Adipose tissue (tissue), 3 donors: ENCODE data around the gene FAM90A1. TPM values are rescaled to one million over a fixed set of nuclear protein-coding genes. Genes with fewer than 3 reads are reported as not detected.
"Not testable (repeated sequence)": the region's sequence is repeated elsewhere in the genome, so short reads cannot be mapped to it uniquely, and the experiment has no call there.

Source experiments
- H3K27ac ChIP-seq: one replicate; pipeline ENCODE4 v1.5.1; 2013; ENCODE audit warnings: low read depth, low read length
- WGBS, 3 donors: extraction: QIAGEN DNeasy Blood & Tissue Kit; methylation state at CpG; one replicate each; pipeline ENCODE4 v1.1.7; 2013; 5-methylcytosine and 5-hydroxymethylcytosine counted together
- polyA plus RNA-seq, 3 donors: library from polyadenylated mRNA; stranded (reverse); fragments of 200-250 nt; gene quantifications; one replicate each; pipeline ENCODE4 v1.2.3, GENCODE V29; 2013
- donor health status: healthy with polysubstance abuse.
- donor health status: Bipolar disorder and iron deficiency.
- donor health status: healthy.

The FAM90A1 gene
- polyA plus RNA-seq, 3 donors = 0.09 to 0.59 TPM; not detected in 1

- H3K27ac ChIP-seq = not testable (repeated sequence)
- WGBS, 3 donors = 90 to 95% (median 91%) methylated on average over 22 to 26 of the region's 26 CpGs
Measured at GRCh38 chr12:8235316-8236157, 8.1 kb upstream of the FAM90A1 start.

GRCh38 chr12:8234746-8235145 is 7.3 kb upstream of the FAM90A1 start:
- not testable (repeated sequence) for H3K27ac ChIP-seq
- 57 to 79% (median 75%) methylated on average over 7 of the region's 7 CpGs for WGBS, 3 donors

DNA sequence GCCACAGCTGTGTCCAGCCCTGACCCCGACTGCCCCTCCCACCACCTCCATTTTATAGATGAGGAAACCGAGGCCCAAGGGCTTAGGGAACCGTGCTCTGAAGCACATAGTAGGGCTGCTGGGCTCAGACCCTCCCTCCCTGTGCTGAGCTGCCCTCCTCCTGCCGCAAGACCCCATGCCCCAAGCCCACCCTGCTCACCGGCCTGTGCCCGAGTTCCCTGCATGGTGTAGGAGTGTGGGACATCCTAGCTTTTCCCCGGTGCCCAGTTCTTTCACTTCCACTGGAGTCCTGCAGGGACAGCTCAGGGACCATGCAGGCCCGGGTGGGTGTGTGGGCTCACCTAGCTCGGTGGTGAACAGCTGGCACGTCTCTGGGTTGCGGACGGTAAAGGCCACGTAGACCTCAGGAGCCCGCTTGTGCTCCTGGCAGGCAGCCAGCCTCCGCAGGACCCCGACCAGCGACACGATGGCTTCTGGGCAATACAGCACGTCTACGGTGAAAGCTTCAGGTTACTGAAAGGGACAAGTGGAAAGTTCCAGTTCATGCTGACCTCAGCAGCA is 6.6 kb upstream of the FAM90A1 start:
- 72 to 83% (median 76%) methylated on average over 11 to 20 of the region's 20 CpGs for WGBS, 3 donors

DNA sequence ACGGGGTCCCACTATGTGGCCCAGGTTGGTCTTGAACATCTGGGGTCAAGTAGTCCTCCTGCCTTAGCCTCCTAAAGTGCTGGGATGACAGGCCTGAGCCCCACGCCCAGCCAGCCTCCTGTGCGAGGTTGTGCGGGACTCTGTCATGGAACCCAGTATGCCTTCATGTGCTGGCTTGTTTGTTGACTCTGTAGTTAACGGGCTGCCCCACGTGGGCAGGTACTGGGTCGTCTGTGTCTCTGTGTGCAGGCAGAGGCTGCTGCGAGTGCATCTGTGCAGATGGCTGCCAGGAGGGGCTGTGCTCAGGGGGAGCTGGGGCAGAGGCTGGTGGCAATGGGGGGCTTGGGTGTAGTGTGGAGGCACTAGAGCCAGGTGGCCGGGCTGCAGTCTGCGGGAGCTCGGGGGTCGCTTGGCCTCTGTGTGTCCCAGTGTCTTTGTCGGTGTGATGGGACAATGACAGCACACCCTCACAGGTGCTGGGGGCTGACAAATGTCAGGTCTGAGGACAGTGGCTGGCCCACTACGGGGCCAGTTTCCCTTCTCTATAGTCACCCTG is 6.0 kb upstream of the FAM90A1 start:
- 88 to 91% (median 90%) methylated on average over 13 to 14 of the region's 14 CpGs for WGBS, 3 donors
- not testable (repeated sequence) for H3K27ac ChIP-seq

More for the DNA sequence above, 6.6 kb upstream of the FAM90A1 start:
- H3K27ac ChIP-seq = not testable (repeated sequence)

- not testable (repeated sequence) for H3K27ac ChIP-seq
- WGBS, 3 donors = 26 to 41% (median 34%) methylated on average over 22 of the region's 22 CpGs
Measured at GRCh38 chr12:8231666-8232608, 4.5 kb upstream of the FAM90A1 start.

DNA sequence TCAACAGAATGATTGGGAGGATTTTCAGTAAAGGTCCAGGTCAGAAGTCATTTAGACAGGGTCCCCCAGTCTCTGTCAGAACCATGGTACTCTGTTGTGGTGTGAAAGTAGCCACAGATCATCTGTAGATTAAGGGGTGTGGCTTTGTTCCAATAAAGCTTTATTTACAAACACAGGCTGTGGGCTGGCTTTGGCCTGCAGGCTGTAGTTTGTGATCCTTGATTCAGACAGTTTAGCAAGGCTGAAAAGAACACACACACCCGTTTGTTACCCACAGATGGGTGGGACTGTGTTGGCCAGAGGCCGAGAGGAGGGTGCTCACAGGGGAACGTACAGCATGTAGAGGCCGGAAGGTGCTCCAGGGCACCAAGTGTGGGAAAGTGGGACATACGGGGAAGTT is 3.6 kb upstream of the FAM90A1 start:
- WGBS, 3 donors = 48 to 70% (median 52%) methylated on average over 3 to 4 of the region's 5 CpGs
- H3K27ac ChIP-seq = not testable (repeated sequence)

DNA sequence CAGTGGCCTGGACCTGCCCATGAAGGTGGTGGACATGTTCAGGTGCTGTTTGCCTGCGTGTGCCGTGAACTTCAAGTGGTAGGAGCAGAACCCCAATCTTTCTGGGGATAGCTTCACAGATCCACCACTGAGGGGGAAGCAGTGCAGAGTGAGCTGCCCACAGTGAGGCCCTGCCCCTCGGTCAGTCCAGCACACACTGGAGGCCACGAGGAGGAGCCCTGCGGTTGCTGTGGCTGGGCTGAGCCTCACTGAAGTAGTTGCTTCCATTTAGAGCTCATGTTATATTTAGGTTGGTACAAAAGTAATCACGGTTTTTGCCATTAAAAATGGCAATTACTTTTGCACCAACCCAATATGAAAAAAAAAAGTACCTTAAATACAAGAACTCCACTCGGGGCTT is 2.1 kb upstream of the FAM90A1 start:
- H3K27ac ChIP-seq = not testable (repeated sequence)
- 54 to 65% (median 59%) methylated on average over 6 to 7 of the region's 7 CpGs for WGBS, 3 donors

- H3K27ac ChIP-seq = not testable (repeated sequence)
- 91 to 97% (median 94%) methylated on average over 11 of the region's 11 CpGs for WGBS, 3 donors
Measured at GRCh38 chr12:8228607-8229006, 1.2 kb upstream of the FAM90A1 start.

GRCh38 chr12:8227732-8228077 is 287 bp upstream of the FAM90A1 start:
- WGBS, 3 donors = 21 to 49% (median 43%) methylated on average over 5 to 7 of the region's 7 CpGs

GRCh38 chr12:8226355-8226754 is 1.1 kb downstream of the FAM90A1 start:
- H3K27ac ChIP-seq = no peak overlapping the region
- WGBS, 3 donors = 86 to 90% (median 88%) methylated on average over 8 of the region's 8 CpGs

More at GRCh38 chr12:8227732-8228077, 287 bp upstream of the FAM90A1 start:
- not testable (repeated sequence) for H3K27ac ChIP-seq

GRCh38 chr12:8224782-8225181 is 2.6 kb downstream of the FAM90A1 start:
- WGBS, 3 donors = 92 to 96% (median 95%) methylated on average over 11 of the region's 11 CpGs

GRCh38 chr12:8223646-8224045 is 3.8 kb downstream of the FAM90A1 start:
- WGBS, 3 donors = 81 to 84% (median 83%) methylated on average over 11 to 13 of the region's 13 CpGs
- H3K27ac ChIP-seq = not testable (repeated sequence)

More at GRCh38 chr12:8224782-8225181, 2.6 kb downstream of the FAM90A1 start:
- H3K27ac ChIP-seq = not testable (repeated sequence)

GRCh38 chr12:8222303-8222702 is 5.1 kb downstream of the FAM90A1 start:
- WGBS, 3 donors = 90 to 93% (median 92%) methylated on average over 16 of the region's 16 CpGs
- H3K27ac ChIP-seq = not testable (repeated sequence)

- 92 to 93% (median 92%) methylated on average over 20 to 21 of the region's 21 CpGs for WGBS, 3 donors
- H3K27ac ChIP-seq = not testable (repeated sequence)
Measured at GRCh38 chr12:8221844-8222243, 5.6 kb downstream of the FAM90A1 start.

GRCh38 chr12:8221375-8221774 is 6.0 kb downstream of the FAM90A1 start:
- H3K27ac ChIP-seq = not testable (repeated sequence)
- WGBS, 3 donors = 75 to 92% (median 81%) methylated on average over 21 of the region's 21 CpGs

- H3K27ac ChIP-seq = not testable (repeated sequence)
- 37 to 84% (median 82%) methylated on average over 26 of the region's 26 CpGs for WGBS, 3 donors
Measured at GRCh38 chr12:8218711-8219382, 8.6 kb downstream of the FAM90A1 start.

GRCh38 chr12:8197685-8198308 is 29.6 kb downstream of the FAM90A1 start:
- H3K27ac ChIP-seq = not testable (repeated sequence)
- WGBS, 3 donors = 86 to 95% (median 94%) methylated on average over 1 of the region's 1 CpG

DNA sequence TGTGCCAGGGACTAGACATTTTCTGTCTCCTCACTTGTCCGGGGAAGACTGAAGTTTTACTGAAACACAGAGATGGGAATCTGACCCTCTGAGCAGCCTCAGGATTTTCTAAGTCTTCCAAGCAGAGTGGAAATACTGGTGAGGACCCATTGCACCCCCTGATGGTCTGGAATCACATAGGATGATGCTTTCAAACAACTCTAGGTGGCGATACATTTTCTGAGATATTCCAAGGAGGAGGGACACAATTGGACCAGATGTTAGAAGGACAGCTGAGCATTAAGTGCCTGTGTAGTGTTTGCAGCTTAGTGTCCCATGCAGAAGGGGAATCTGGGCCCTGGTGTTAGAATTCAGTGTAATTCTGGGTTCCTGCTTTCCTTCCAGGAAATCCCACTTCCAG is 39.3 kb downstream of the FAM90A1 start:
- 67 to 88% (median 81%) methylated on average over 2 of the region's 2 CpGs for WGBS, 3 donors
- H3K27ac ChIP-seq = not testable (repeated sequence)
